HG03139 (cell line): ENCODE results near the gene COBL.

ENCODE experiments used
- ATAC-seq: cut with Tn5 transposase; IDR thresholded peaks from one replicate; pipeline ENCODE4 v1.9.1; 2021; ENCODE audit not compliant: unreplicated experiment

Gene COBL

GRCh38 chr7:51306761-51307160 lies 9.8 kb downstream of the COBL start:
- ATAC-seq, result no peak

GRCh38 chr7:51304729-51305128 lies 11.9 kb downstream of the COBL start:
- no peak for ATAC-seq

- no peak for ATAC-seq
These were observed 13.5 kb downstream of the COBL start for GRCh38 chr7:51303142-51303525.

GRCh38 chr7:51301806-51302205 lies 14.8 kb downstream of the COBL start:
- no peak for ATAC-seq

- ATAC-seq, result no peak
These were observed 15.6 kb downstream of the COBL start for GRCh38 chr7:51300762-51301674.

- ATAC-seq, result no peak
These were observed 17.0 kb downstream of the COBL start for GRCh38 chr7:51299391-51300133.

GRCh38 chr7:51298912-51299311 lies 17.7 kb downstream of the COBL start:
- no peak for ATAC-seq

- no peak for ATAC-seq
These were observed 18.6 kb downstream of the COBL start for GRCh38 chr7:51297986-51298385.

- ATAC-seq, result no peak
These were observed 21.0 kb downstream of the COBL start for GRCh38 chr7:51295440-51296245.

GRCh38 chr7:51292596-51292995 lies 24.0 kb downstream of the COBL start:
- no peak for ATAC-seq

- ATAC-seq, result no peak
These were observed 25.7 kb downstream of the COBL start for GRCh38 chr7:51290702-51291540.

- no peak for ATAC-seq
These were observed 26.3 kb downstream of the COBL start for GRCh38 chr7:51290304-51290637.

GRCh38 chr7:51289623-51290303 lies 26.8 kb downstream of the COBL start:
- no peak for ATAC-seq

GRCh38 chr7:51288896-51289622 lies 27.6 kb downstream of the COBL start:
- no peak for ATAC-seq

GRCh38 chr7:51286401-51286800 lies 30.2 kb downstream of the COBL start:
- no peak for ATAC-seq

GRCh38 chr7:51280156-51280555 lies 36.5 kb downstream of the COBL start:
- ATAC-seq, result no peak

GRCh38 chr7:51279391-51280023 lies 37.1 kb downstream of the COBL start:
- ATAC-seq, result no peak

- ATAC-seq, result no peak
These were observed 37.8 kb downstream of the COBL start for GRCh38 chr7:51278797-51279196.

- no peak for ATAC-seq
These were observed 39.6 kb downstream of the COBL start for GRCh38 chr7:51276967-51277366.
